Kidney (tissue), 14 donors: ENCODE data around the gene ZC3H10. TPM values are rescaled to one million over a fixed set of nuclear protein-coding genes. Genes with fewer than 3 reads are reported as not detected.
"Not testable (repeated sequence)": the region's sequence is repeated elsewhere in the genome, so short reads cannot be mapped to it uniquely, and the experiment has no call there.

Source experiments
- DNase-seq, 5 donors: peaks; one replicate each; pipeline ENCODE4 v3.0.0-alpha.2; 2013 to 2020
- FAIRE-seq: peaks from 2 replicates; lab custom pipeline; 2012; peaks lifted over from hg19 to GRCh38; lab: Jason Lieb, UNC
- H3K27ac ChIP-seq, 2 donors: one replicate each; pipeline ENCODE4 v1.7.0; 2013; ENCODE audit warnings: low read depth in 2 of 2, low read length in 2 of 2, inconsistent platforms in 1 of 2
- H3K27me3 ChIP-seq: one replicate; pipeline ENCODE4 v1.7.1; 2013; ENCODE audit warnings: low read length, inconsistent platforms; ENCODE audit not compliant: control insufficient read depth, insufficient read depth
- H3K36me3 ChIP-seq, 3 donors: one replicate each; pipeline versions ENCODE4 v1.7.0 to v1.7.1; 2013; ENCODE audit warnings: low read length in 3 of 3, control low read depth in 1 of 3, inconsistent platforms in 1 of 3; ENCODE audit not compliant: insufficient read depth in 3 of 3, control insufficient read depth in 2 of 3
- H3K4me1 ChIP-seq, 3 donors: one replicate each; pipeline versions ENCODE4 v1.7.0 to v1.7.1; 2013; ENCODE audit warnings: low read length in 3 of 3, inconsistent platforms in 1 of 3, low read depth in 1 of 3; ENCODE audit not compliant: control insufficient read depth in 2 of 3, insufficient read depth in 2 of 3
- H3K4me3 ChIP-seq, 3 donors: one replicate each; pipeline versions ENCODE4 v1.7.0 to v1.8.1; 2013; ENCODE audit warnings: low read length in 3 of 3, control low read depth in 1 of 3, inconsistent platforms in 1 of 3
- H3K9ac ChIP-seq, 3 donors: one replicate each; pipeline versions ENCODE4 v1.7.0 to v1.7.1; 2013; ENCODE audit warnings: low read length in 3 of 3, control low read depth in 1 of 3, inconsistent platforms in 1 of 3
- H3K9me3 ChIP-seq, 3 donors: one replicate each; pipeline versions ENCODE4 v1.7.0 to v1.7.1; 2013; ENCODE audit warnings: low read length in 3 of 3, control low read depth in 1 of 3, inconsistent platforms in 1 of 3; ENCODE audit not compliant: control insufficient read depth in 2 of 3, insufficient read depth in 1 of 3
- CTCF ChIP-seq: IDR thresholded peaks from 3 replicates; pipeline ENCODE4 v1.5.1; 2012; ENCODE audit warnings: mild to moderate bottlenecking, moderate library complexity, borderline replicate concordance; ENCODE audit not compliant: insufficient read depth; ENCODE audit errors: extremely low read depth
- intact Hi-C: fragments of 100-400 bp; cut with DNase I; formaldehyde crosslinking; loops from one replicate; pipeline ENCODE4 v1.11.1; 2022
- polyA plus RNA-seq: library from polyadenylated mRNA; stranded (reverse); fragments of 350-450 nt; fragmentation: Illumina TruSeq; extraction: RNeasy Lipid Tissue Mini Kit (QIAGEN cat#74804); gene quantifications from one replicate; pipeline ENCODE4 v1.2.3, GENCODE V29; 2014; ENCODE audit warnings: low read depth, low replicate concordance; ENCODE audit not compliant: insufficient read depth
- total RNA-seq: library from RNA; stranded (reverse); fragmentation: NEBNext Ultra II Directional; extraction: Animal tissue kit (Norgen Biotek cat#: 25700); gene quantifications from one replicate; pipeline ENCODE4 v1.2.1, GENCODE V29; 2021
- donor health status: control.
- donor health status: control.
- donor health status: control.
- donor health status: control.
- donor health status: control.
- donor health status: DM: yes; HTN: yes; CAD: no.
- donor health status: Normal renal cell carcinoma (clear cell type).

The ZC3H10 gene
- total and polyA plus RNA-seq, 2 donors from 2014 or later: 2.4 to 8.6 TPM

GRCh38 chr12:56154246-56154771 is 36.2 kb downstream of the ZC3H10 start:
- H3K36me3 ChIP-seq: peaks cover 0 to 2% (median 0%) of the 10 kb centered on the region in 3 donors
- no peak for TF ChIP-seq CTCF
- intact Hi-C loops: no loop called here
- no peaks in the 10 kb centered on the region for H3K9me3 ChIP-seq
- no peak overlapping the region for H3K4me3 ChIP-seq
- no peaks in the 10 kb centered on the region for H3K27me3 ChIP-seq
- no peak overlapping the region for H3K27ac ChIP-seq
- FAIRE-seq (no peak), DNase-seq (no peak)
- peaks cover 0 to 16% (median 11%) of the 10 kb centered on the region in 3 donors for H3K4me1 ChIP-seq
- no peak overlapping the region for H3K9ac ChIP-seq

- Histone ChIP-seq H3K4me1 (peaks cover under 1 to 21% (median 16%) of the 10 kb centered on the region in 3 donors), H3K27me3 (no peaks in the 10 kb centered on the region), H3K9ac (no peak overlapping the region), H3K9me3 (no peaks in the 10 kb centered on the region), H3K36me3 (peaks cover under 1 to 5% (median 4%) of the 10 kb centered on the region in 3 donors), H3K27ac (no peak overlapping the region), H3K4me3 (no peak overlapping the region)
- TF ChIP-seq CTCF: no peak
- intact Hi-C loops: no loop called here
- FAIRE-seq (no peak), DNase-seq (peak in 1 of 5 donors; percentile 52)
These were observed 36.8 kb downstream of the ZC3H10 start for GRCh38 chr12:56154818-56155217.

- no peak overlapping the region for H3K27ac ChIP-seq
- H3K27me3 ChIP-seq: no peaks in the 10 kb centered on the region
- no peaks in the 10 kb centered on the region for H3K9me3 ChIP-seq
- H3K9ac ChIP-seq: no peak overlapping the region
- H3K36me3 ChIP-seq: peaks cover 2 to 10% (median 8%) of the 10 kb centered on the region in 3 donors
- FAIRE-seq: no peak
- no peak for DNase-seq
- TF ChIP-seq CTCF: no peak
- peaks cover 2 to 27% (median 22%) of the 10 kb centered on the region in 3 donors for H3K4me1 ChIP-seq
- no peak overlapping the region for H3K4me3 ChIP-seq
- intact Hi-C loops: no loop called here
These were observed 37.3 kb downstream of the ZC3H10 start for GRCh38 chr12:56155256-56155845.

GRCh38 chr12:56156464-56157200 is 38.6 kb downstream of the ZC3H10 start:
- intact Hi-C loops, FAIRE-seq, H3K27me3 ChIP-seq, H3K9me3 ChIP-seq: not testable (repeated sequence)
- peak in 1 of 5 donors; percentile 43 for DNase-seq
- Histone ChIP-seq H3K36me3 (peaks cover 7 to 23% (median 21%) of the 10 kb centered on the region in 3 donors), H3K4me1 (peaks cover 2 to 33% (median 28%) of the 10 kb centered on the region in 3 donors), H3K4me3 (peak overlapping the region in 2 of 3 donors; percentile 71 to 79), H3K27ac (peak overlapping the region; percentile 86 to 90), H3K9ac (peak overlapping the region in 1 of 3 donors; percentile 75)
